SIG-M5 treated with dmso at 0.1 percent for 504 hours (cell line): ENCODE measurements around the gene ZNF446.
"Not testable (repeated sequence)": the region's sequence is repeated elsewhere in the genome, so short reads cannot be mapped to it uniquely, and the experiment has no call there.

ENCODE experiments used
- DNase-seq: peaks from one replicate; lab custom pipeline; 2025; ENCODE audit not compliant: unreplicated experiment; lab: John Stamatoyannopoulos, UW

The ZNF446 gene

GRCh38 chr19:58475714-58476497, at the start of gene ZNF446:
Gene ZNF446 (plus strand): TSS chr19:58476352. CDS start chr19:58477219, 867 bp downstream.
- DNase-seq: peak; percentile 97

- no peak for DNase-seq
These were observed 47.5 kb upstream of the ZNF446 start for GRCh38 chr19:58428617-58429016.

GRCh38 chr19:58429745-58430144, 46.4 kb upstream of the ZNF446 start:
- no peak for DNase-seq

GRCh38 chr19:58434217-58434616, 41.9 kb upstream of the ZNF446 start:
- DNase-seq: no peak

GRCh38 chr19:58439576-58440554, 36.3 kb upstream of the ZNF446 start, which contains the start of gene ZNF132:
Gene ZNF132 (minus strand): TSS chr19:58440153. CDS start chr19:58439821, 332 bp downstream.
- DNase-seq: no peak

GRCh38 chr19:58440556-58440955, 35.6 kb upstream of the ZNF446 start:
- DNase-seq: no peak

- DNase-seq: not testable (repeated sequence)
These were observed 33.2 kb upstream of the ZNF446 start for GRCh38 chr19:58442986-58443385.

GRCh38 chr19:58448860-58449259, 27.3 kb upstream of the ZNF446 start:
- DNase-seq: not testable (repeated sequence)

GRCh38 chr19:58449980-58450379, 26.2 kb upstream of the ZNF446 start:
- DNase-seq: not testable (repeated sequence)

GRCh38 chr19:58450856-58451357, 25.2 kb upstream of the ZNF446 start:
- DNase-seq: no peak

- DNase-seq: peak; percentile 96
These were observed 24.6 kb upstream of the ZNF446 start, which contains the start of gene ZNF324B for GRCh38 chr19:58451358-58452101. Gene ZNF324B (plus strand): TSS chr19:58451622. CDS start chr19:58453702, 2,080 bp downstream.

- DNase-seq: no peak
These were observed 22.4 kb upstream of the ZNF446 start for GRCh38 chr19:58453743-58454142.

GRCh38 chr19:58455306-58455705, 20.8 kb upstream of the ZNF446 start:
- no peak for DNase-seq

GRCh38 chr19:58456111-58456510, 20.0 kb upstream of the ZNF446 start:
- DNase-seq: no peak

- no peak for DNase-seq
These were observed 16.1 kb upstream of the ZNF446 start for GRCh38 chr19:58460039-58460438.

GRCh38 chr19:58466089-58466759, 9.9 kb upstream of the ZNF446 start:
- no peak for DNase-seq

GRCh38 chr19:58466760-58467589, 9.2 kb upstream of the ZNF446 start, which contains the start of gene ZNF324:
Gene ZNF324 (plus strand): TSS chr19:58467080. CDS start chr19:58469186, 2,106 bp downstream.
- peak; percentile 94 for DNase-seq

- DNase-seq: peak; percentile 23
These were observed 7.8 kb upstream of the ZNF446 start for GRCh38 chr19:58468216-58468839.
